Astrocyte of the spinal cord (primary cell): ENCODE measurements around the gene QSOX1.
"Not testable (repeated sequence)": the region's sequence is repeated elsewhere in the genome, so short reads cannot be mapped to it uniquely, and the experiment has no call there.

Experiments used
- DNase-seq: peaks from one replicate; pipeline ENCODE4 v3.0.0; 2011; ENCODE audit warnings: low read depth, low spot score
- H3K4me3 ChIP-seq: 2 replicates; pipeline ENCODE4 v1.5.1; 2011; ENCODE audit warnings: low read depth, mild to moderate bottlenecking, low read length, moderate library complexity
- CTCF ChIP-seq: IDR thresholded peaks from 2 replicates; pipeline ENCODE4 v1.5.1; 2012; ENCODE audit warnings: low read depth, mild to moderate bottlenecking, low read length, inconsistent platforms
- in situ Hi-C: cut with HindIII; loops from 2 replicates; pipeline ENCODE4 v1.10.0; 2017; ENCODE audit warnings: low sequenced_read_pairs

The QSOX1 gene

GRCh38 chr1:180201451-180202200 is 47.0 kb downstream of the QSOX1 start:
- DNase-seq: no peak
- no peak overlapping the region for H3K4me3 ChIP-seq
- in situ Hi-C loops: no loop called here
- no peak for TF ChIP-seq CTCF

- H3K4me3 ChIP-seq, in situ Hi-C loops, DNase-seq: not testable (repeated sequence)
These were observed 47.9 kb downstream of the QSOX1 start for GRCh38 chr1:180202588-180202987.

DNA sequence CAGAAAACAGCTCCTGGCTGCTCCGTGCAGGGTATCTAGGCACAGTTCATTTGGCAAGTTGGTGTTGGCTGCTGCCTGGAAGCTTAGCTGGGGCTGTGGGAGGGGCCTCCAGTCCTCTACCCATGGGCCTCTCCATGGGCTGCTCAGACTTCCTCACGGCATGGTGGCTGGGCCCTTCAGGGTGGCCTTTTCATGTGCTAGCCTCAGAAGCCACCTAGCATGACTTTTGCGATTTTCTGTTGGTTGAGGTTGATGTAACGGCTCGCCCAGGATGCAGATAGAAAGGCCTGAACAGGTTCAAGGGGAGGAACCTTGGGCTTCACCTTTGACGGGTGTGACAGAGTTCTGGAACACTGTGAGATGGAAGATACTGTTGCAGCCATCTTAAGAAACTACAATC is 49.6 kb downstream of the QSOX1 start:
- in situ Hi-C loops: no loop called here
- TF ChIP-seq CTCF: no peak
- no peak for DNase-seq
- no peak overlapping the region for H3K4me3 ChIP-seq

DNA sequence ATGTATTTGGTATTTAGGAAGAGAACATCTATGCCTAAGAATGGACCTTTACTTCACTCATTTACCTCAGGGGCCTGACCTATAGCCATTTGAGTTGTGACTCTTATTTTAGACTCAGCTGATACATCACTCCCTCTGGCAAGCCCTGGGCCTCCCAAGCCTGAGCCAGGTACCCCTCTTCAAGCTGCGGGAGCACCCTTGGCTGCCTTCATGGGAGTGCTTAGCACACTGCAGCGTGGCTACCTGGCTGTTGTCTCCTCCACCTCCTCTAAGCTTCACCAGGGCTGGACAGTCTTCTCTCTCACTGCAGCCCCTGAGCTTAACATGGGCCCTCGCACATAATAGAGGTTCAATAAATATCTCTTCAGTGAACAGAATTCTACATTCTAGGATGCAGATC is 51.9 kb downstream of the QSOX1 start:
- no peak overlapping the region for H3K4me3 ChIP-seq
- DNase-seq: no peak
- in situ Hi-C loops: no loop called here
- no peak for TF ChIP-seq CTCF

GRCh38 chr1:180208264-180208663 is 53.6 kb downstream of the QSOX1 start:
- no peak overlapping the region for H3K4me3 ChIP-seq
- no peak for TF ChIP-seq CTCF
- in situ Hi-C loops: no loop called here
- no peak for DNase-seq

- DNase-seq: no peak
- TF ChIP-seq CTCF: no peak
- no peak overlapping the region for H3K4me3 ChIP-seq
- in situ Hi-C loops: no loop called here
These were observed 55.4 kb downstream of the QSOX1 start for GRCh38 chr1:180210008-180210620.

DNA sequence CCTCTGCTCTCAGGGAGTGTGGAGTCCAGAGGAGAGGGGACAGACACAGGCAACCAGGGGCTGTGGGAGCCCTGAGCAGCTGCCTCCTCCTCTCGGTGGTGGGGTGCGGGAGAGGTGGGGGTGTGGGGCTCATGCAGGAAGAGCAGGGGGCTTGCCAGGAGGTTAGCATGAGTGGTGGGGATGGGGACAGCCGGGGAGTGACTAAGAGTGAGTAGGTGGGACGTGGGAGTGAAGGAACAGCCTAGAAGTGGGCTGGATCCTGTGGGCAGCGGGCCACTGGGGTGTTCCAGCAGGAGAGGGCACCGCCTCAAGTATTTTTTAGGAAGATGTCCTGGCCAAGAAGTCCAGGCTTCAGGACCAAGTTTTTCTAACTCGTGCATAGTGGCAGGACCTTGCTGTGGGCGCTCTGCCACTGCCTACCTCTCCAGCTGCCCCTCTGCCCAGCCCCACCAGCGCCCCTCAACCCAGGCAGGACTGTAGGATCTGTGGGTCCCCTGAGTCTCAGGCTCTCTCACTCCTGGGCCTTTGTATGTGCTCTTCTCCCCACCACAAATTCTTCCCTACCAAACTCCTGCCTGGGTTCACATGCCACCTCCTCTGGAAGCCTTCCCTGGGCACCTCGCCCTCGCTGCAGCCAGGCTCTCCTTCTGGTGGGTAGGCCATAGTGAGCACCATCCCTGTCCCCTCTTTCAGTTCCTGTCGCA is 56.6 kb downstream of the QSOX1 start:
- in situ Hi-C loops: no loop called here
- TF ChIP-seq CTCF: no peak
- H3K4me3 ChIP-seq: no peak overlapping the region
- DNase-seq: no peak
